Measurements from ENCODE around the gene CYP1A2. TPM values are rescaled to one million over a fixed set of nuclear protein-coding genes. Genes with fewer than 3 reads are reported as not detected.

Gene CYP1A2, protein sequence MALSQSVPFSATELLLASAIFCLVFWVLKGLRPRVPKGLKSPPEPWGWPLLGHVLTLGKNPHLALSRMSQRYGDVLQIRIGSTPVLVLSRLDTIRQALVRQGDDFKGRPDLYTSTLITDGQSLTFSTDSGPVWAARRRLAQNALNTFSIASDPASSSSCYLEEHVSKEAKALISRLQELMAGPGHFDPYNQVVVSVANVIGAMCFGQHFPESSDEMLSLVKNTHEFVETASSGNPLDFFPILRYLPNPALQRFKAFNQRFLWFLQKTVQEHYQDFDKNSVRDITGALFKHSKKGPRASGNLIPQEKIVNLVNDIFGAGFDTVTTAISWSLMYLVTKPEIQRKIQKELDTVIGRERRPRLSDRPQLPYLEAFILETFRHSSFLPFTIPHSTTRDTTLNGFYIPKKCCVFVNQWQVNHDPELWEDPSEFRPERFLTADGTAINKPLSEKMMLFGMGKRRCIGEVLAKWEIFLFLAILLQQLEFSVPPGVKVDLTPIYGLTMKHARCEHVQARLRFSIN
- polyA plus RNA-seq: not detected in 2 replicates

DNA sequence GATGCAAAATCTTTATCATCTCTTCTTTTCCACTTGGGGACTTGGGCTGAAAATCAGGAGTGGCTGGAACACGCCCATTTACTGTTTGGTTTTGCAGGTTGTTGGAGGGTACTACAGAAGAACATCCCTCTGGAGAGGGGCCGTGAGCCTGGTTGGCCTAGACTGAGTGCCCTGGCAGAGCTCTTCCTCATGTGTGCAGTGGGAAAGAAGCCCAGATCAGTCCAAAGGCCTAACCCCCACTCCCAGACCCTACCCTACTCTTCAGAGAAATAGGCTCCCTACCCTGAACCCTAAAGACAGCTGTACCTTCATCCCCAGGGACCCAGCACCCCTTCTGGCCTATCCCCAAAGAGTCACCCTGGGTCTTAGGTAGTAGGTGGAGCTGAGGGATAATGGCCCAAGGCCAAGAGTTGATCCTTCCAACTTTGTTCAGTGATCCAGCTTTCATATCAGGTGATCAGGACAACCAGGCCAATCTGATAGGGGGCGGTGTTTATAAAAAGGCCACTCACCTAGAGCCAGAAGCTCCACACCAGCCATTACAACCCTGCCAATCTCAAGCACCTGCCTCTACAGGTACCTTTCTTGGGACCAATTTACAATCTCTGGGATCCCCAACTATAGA, at the start of gene CYP1A2:
Gene CYP1A2 (plus strand): TSS at position 524 of the 625 bp plus-strand sequence. CDS start 894 bp downstream, outside the sequence.

GRCh38 chr15:74725225-74725774, 23.3 kb upstream of the CYP1A2 start, which contains the start of gene CYP1A1:
Gene CYP1A1, minus strand, starts transcription at chr15:74725528. Its CDS starts 2,431 bp downstream, at chr15:74723097.

GRCh38 chr15:74781431-74782258, 33.0 kb downstream of the CYP1A2 start, which contains the start of gene CSK:
Gene CSK, plus strand, starts transcription at chr15:74782080. Its CDS starts 16,218 bp downstream, at chr15:74798298.

Other genes with a start within 250 kb of the CYP1A2 start
- 1.6 and 2.1 TPM in 2 replicates for gene ARID3B, start 207.6 kb upstream of the CYP1A2 start, polyA plus RNA-seq
- gene CLK3, start 133.0 kb upstream of the CYP1A2 start, polyA plus RNA-seq: 5.9 and 8.1 TPM in 2 replicates
- 3.7 and 5.3 TPM in 2 replicates for gene EDC3, start 52.8 kb upstream of the CYP1A2 start, polyA plus RNA-seq
- gene CYP1A1, start 23.3 kb upstream of the CYP1A2 start, polyA plus RNA-seq: not detected in 2 replicates
- gene CSK, start 33.2 kb downstream of the CYP1A2 start, polyA plus RNA-seq: 0.19 and 0.24 TPM in 2 replicates
- gene LMAN1L, start 64.0 kb downstream of the CYP1A2 start, polyA plus RNA-seq: not detected in 2 replicates
- gene CPLX3, start 77.8 kb downstream of the CYP1A2 start, polyA plus RNA-seq: 2.4 TPM in 1 of 2 replicates, not detected in the other
- gene ULK3, start 94.3 kb downstream of the CYP1A2 start, polyA plus RNA-seq: 2.9 and 6.7 TPM in 2 replicates
- 6.7 and 14.8 TPM in 2 replicates for gene SCAMP2, start 124.5 kb downstream of the CYP1A2 start, polyA plus RNA-seq
- 16.4 and 21.3 TPM in 2 replicates for gene MPI, start 141.2 kb downstream of the CYP1A2 start, polyA plus RNA-seq
- 9.9 and 10.2 TPM in 2 replicates for gene FAM219B, start 158.0 kb downstream of the CYP1A2 start, polyA plus RNA-seq
- gene COX5A, start 189.2 kb downstream of the CYP1A2 start, polyA plus RNA-seq: 184 and 373 TPM in 2 replicates
- not detected in 2 replicates for gene RPP25, start 207.9 kb downstream of the CYP1A2 start, polyA plus RNA-seq
- gene SCAMP5, start 246.7 kb downstream of the CYP1A2 start, polyA plus RNA-seq: 36.5 and 48.3 TPM in 2 replicates